ENCODE measurements around the gene ADGRV1.
"Not testable (repeated sequence)": the region's sequence is repeated elsewhere in the genome, so short reads cannot be mapped to it uniquely, and the experiment has no call there.

Gene ADGRV1

GRCh38 chr5:90549729-90550275 lies 8.8 kb upstream of the ADGRV1 start:
- no peak for DNase-seq (ENCODE audit: low read depth in 3 of 3)

GRCh38 chr5:90550963-90551362 lies 7.6 kb upstream of the ADGRV1 start:
- DNase-seq (ENCODE audit: low read depth in 3 of 3): no peak

- DNase-seq (ENCODE audit: low read depth in 3 of 3): no peak
Measured at GRCh38 chr5:90551376-90551775, 7.2 kb upstream of the ADGRV1 start.

GRCh38 chr5:90553711-90554110 lies 4.9 kb upstream of the ADGRV1 start:
- DNase-seq (ENCODE audit: low read depth in 3 of 3): no peak

- DNase-seq (ENCODE audit: low read depth in 3 of 3): no peak
Measured at GRCh38 chr5:90554358-90555006, 4.1 kb upstream of the ADGRV1 start.

- no peak for DNase-seq (ENCODE audit: low read depth in 3 of 3)
Measured at GRCh38 chr5:90555666-90556065, 2.9 kb upstream of the ADGRV1 start.

GRCh38 chr5:90557391-90557790 lies 1.2 kb upstream of the ADGRV1 start:
- DNase-seq (ENCODE audit: low read depth in 3 of 3): no peak

GRCh38 chr5:90557871-90558270 lies 726 bp upstream of the ADGRV1 start:
- DNase-seq (ENCODE audit: low read depth in 3 of 3): no peak

- no peak for DNase-seq (ENCODE audit: low read depth in 3 of 3)
Measured at GRCh38 chr5:90560771-90561170, 2.2 kb downstream of the ADGRV1 start.

- no peak for DNase-seq (ENCODE audit: low read depth in 3 of 3)
Measured at GRCh38 chr5:90561766-90562165, 3.2 kb downstream of the ADGRV1 start.

GRCh38 chr5:90562341-90562740 lies 3.7 kb downstream of the ADGRV1 start:
- DNase-seq (ENCODE audit: low read depth in 3 of 3): no peak

GRCh38 chr5:90563108-90563507 lies 4.5 kb downstream of the ADGRV1 start:
- no peak for DNase-seq (ENCODE audit: low read depth in 3 of 3)

GRCh38 chr5:90565491-90565890 lies 6.9 kb downstream of the ADGRV1 start:
- no peak for DNase-seq (ENCODE audit: low read depth in 3 of 3)

- DNase-seq (ENCODE audit: low read depth in 3 of 3): no peak
Measured at GRCh38 chr5:90569084-90569483, 10.5 kb downstream of the ADGRV1 start.

GRCh38 chr5:90570034-90570433 lies 11.4 kb downstream of the ADGRV1 start:
- no peak for DNase-seq (ENCODE audit: low read depth in 3 of 3)

GRCh38 chr5:90571147-90571773 lies 12.7 kb downstream of the ADGRV1 start:
- no peak for DNase-seq (ENCODE audit: low read depth in 3 of 3)

- no peak for DNase-seq (ENCODE audit: low read depth in 3 of 3)
Measured at GRCh38 chr5:90575712-90576111, 17.1 kb downstream of the ADGRV1 start.

GRCh38 chr5:90576566-90576965 lies 18.0 kb downstream of the ADGRV1 start:
- not testable (repeated sequence) for DNase-seq (ENCODE audit: low read depth in 3 of 3)

- DNase-seq (ENCODE audit: low read depth in 3 of 3): not testable (repeated sequence)
Measured at GRCh38 chr5:90579905-90580304, 21.3 kb downstream of the ADGRV1 start.

GRCh38 chr5:90581956-90582355 lies 23.4 kb downstream of the ADGRV1 start:
- no peak for DNase-seq (ENCODE audit: low read depth in 3 of 3)

- DNase-seq (ENCODE audit: low read depth in 3 of 3): no peak
Measured at GRCh38 chr5:90585337-90585986, 26.9 kb downstream of the ADGRV1 start.

GRCh38 chr5:90586469-90586868 lies 27.9 kb downstream of the ADGRV1 start:
- DNase-seq (ENCODE audit: low read depth in 3 of 3): no peak

GRCh38 chr5:90590170-90590569 lies 31.6 kb downstream of the ADGRV1 start:
- no peak for DNase-seq (ENCODE audit: low read depth in 3 of 3)
